ENCODE measurements around the gene AVL9. TPM values are rescaled to one million over a fixed set of nuclear protein-coding genes. Genes with fewer than 3 reads are reported as not detected.
A peak's percentile ranks its signal among the peaks of the same experiment; 100 is the strongest.
"Not testable (repeated sequence)": the region's sequence is repeated elsewhere in the genome, so short reads cannot be mapped to it uniquely, and the experiment has no call there.

AVL9 gene
- total RNA-seq: 22.7 TPM

- Histone ChIP-seq H3K4me1 (ENCODE audit: insufficient read depth, low read length) (peaks cover 34% of the 10 kb centered on the region), H3K27me3 (ENCODE audit: insufficient read depth, low read length) (no peaks in the 10 kb centered on the region), H3K4me3 (ENCODE audit: low read length) (peak within 1 kb of the TSS; percentile 86), H3K9me3 (ENCODE audit: low read depth, low read length) (no peaks in the 10 kb centered on the region)
Measured at GRCh38 chr7:32495298-32496051, at the start of gene AVL9. Gene AVL9, plus strand, starts transcription at chr7:32495489. Its CDS starts 221 bp downstream, at chr7:32495710.

- Histone ChIP-seq H3K27me3 (ENCODE audit: insufficient read depth, low read length) (no peaks in the 10 kb centered on the region), H3K4me1 (ENCODE audit: insufficient read depth, low read length) (no peaks in the 10 kb centered on the region), H3K9me3 (ENCODE audit: low read depth, low read length) (no peaks in the 10 kb centered on the region), H3K4me3 (ENCODE audit: low read length) (no peak overlapping the region)
Measured at GRCh38 chr7:32447218-32447617, 48.1 kb upstream of the AVL9 start.

- no peaks in the 10 kb centered on the region for H3K4me1 ChIP-seq (ENCODE audit: insufficient read depth, low read length)
- H3K27me3 ChIP-seq (ENCODE audit: insufficient read depth, low read length): no peaks in the 10 kb centered on the region
- H3K4me3 ChIP-seq (ENCODE audit: low read length): no peak overlapping the region
- no peaks in the 10 kb centered on the region for H3K9me3 ChIP-seq (ENCODE audit: low read depth, low read length)
Measured at GRCh38 chr7:32453341-32454011, 41.8 kb upstream of the AVL9 start.

- Histone ChIP-seq H3K9me3 (ENCODE audit: low read depth, low read length) (no peaks in the 10 kb centered on the region), H3K4me1 (ENCODE audit: insufficient read depth, low read length) (no peaks in the 10 kb centered on the region), H3K27me3 (ENCODE audit: insufficient read depth, low read length) (no peaks in the 10 kb centered on the region), H3K4me3 (ENCODE audit: low read length) (no peak overlapping the region)
Measured at GRCh38 chr7:32458025-32458424, 37.3 kb upstream of the AVL9 start.

GRCh38 chr7:32459788-32460187 lies 35.5 kb upstream of the AVL9 start:
- H3K27me3 ChIP-seq (ENCODE audit: insufficient read depth, low read length): no peaks in the 10 kb centered on the region
- H3K4me3 ChIP-seq (ENCODE audit: low read length): no peak overlapping the region
- no peaks in the 10 kb centered on the region for H3K9me3 ChIP-seq (ENCODE audit: low read depth, low read length)
- no peaks in the 10 kb centered on the region for H3K4me1 ChIP-seq (ENCODE audit: insufficient read depth, low read length)

GRCh38 chr7:32461484-32461883 lies 33.8 kb upstream of the AVL9 start:
- Histone ChIP-seq H3K4me3 (ENCODE audit: low read length) (no peak overlapping the region), H3K4me1 (ENCODE audit: insufficient read depth, low read length) (no peaks in the 10 kb centered on the region), H3K9me3 (ENCODE audit: low read depth, low read length) (no peaks in the 10 kb centered on the region), H3K27me3 (ENCODE audit: insufficient read depth, low read length) (no peaks in the 10 kb centered on the region)

- no peaks in the 10 kb centered on the region for H3K27me3 ChIP-seq (ENCODE audit: insufficient read depth, low read length)
- no peaks in the 10 kb centered on the region for H3K4me1 ChIP-seq (ENCODE audit: insufficient read depth, low read length)
- H3K9me3 ChIP-seq (ENCODE audit: low read depth, low read length): no peaks in the 10 kb centered on the region
- no peak overlapping the region for H3K4me3 ChIP-seq (ENCODE audit: low read length)
Measured at GRCh38 chr7:32462451-32462850, 32.8 kb upstream of the AVL9 start.

GRCh38 chr7:32462977-32463376 lies 32.3 kb upstream of the AVL9 start:
- Histone ChIP-seq H3K9me3 (ENCODE audit: low read depth, low read length) (no peaks in the 10 kb centered on the region), H3K4me1 (ENCODE audit: insufficient read depth, low read length) (no peaks in the 10 kb centered on the region), H3K27me3 (ENCODE audit: insufficient read depth, low read length) (no peaks in the 10 kb centered on the region), H3K4me3 (ENCODE audit: low read length) (no peak overlapping the region)

- not testable (repeated sequence) for H3K4me1 ChIP-seq (ENCODE audit: insufficient read depth, low read length); H3K27me3 ChIP-seq (ENCODE audit: insufficient read depth, low read length); H3K4me3 ChIP-seq (ENCODE audit: low read length); H3K9me3 ChIP-seq (ENCODE audit: low read depth, low read length)
Measured at GRCh38 chr7:32464641-32465416, 30.5 kb upstream of the AVL9 start.

- H3K9me3 ChIP-seq (ENCODE audit: low read depth, low read length); H3K4me1 ChIP-seq (ENCODE audit: insufficient read depth, low read length); H3K27me3 ChIP-seq (ENCODE audit: insufficient read depth, low read length); H3K4me3 ChIP-seq (ENCODE audit: low read length): not testable (repeated sequence)
Measured at GRCh38 chr7:32470004-32470403, 25.3 kb upstream of the AVL9 start.

- no peaks in the 10 kb centered on the region for H3K27me3 ChIP-seq (ENCODE audit: insufficient read depth, low read length)
Measured at GRCh38 chr7:32470871-32471270, 24.4 kb upstream of the AVL9 start.

GRCh38 chr7:32472015-32472414 lies 23.3 kb upstream of the AVL9 start:
- Histone ChIP-seq H3K9me3 (ENCODE audit: low read depth, low read length) (no peaks in the 10 kb centered on the region), H3K27me3 (ENCODE audit: insufficient read depth, low read length) (no peaks in the 10 kb centered on the region), H3K4me1 (ENCODE audit: insufficient read depth, low read length) (no peaks in the 10 kb centered on the region), H3K4me3 (ENCODE audit: low read length) (no peak overlapping the region)

More at GRCh38 chr7:32470871-32471270, 24.4 kb upstream of the AVL9 start:
- H3K9me3 ChIP-seq (ENCODE audit: low read depth, low read length): no peaks in the 10 kb centered on the region
- no peaks in the 10 kb centered on the region for H3K4me1 ChIP-seq (ENCODE audit: insufficient read depth, low read length)
- H3K4me3 ChIP-seq (ENCODE audit: low read length): no peak overlapping the region

GRCh38 chr7:32474008-32474407 lies 21.3 kb upstream of the AVL9 start:
- Histone ChIP-seq H3K27me3 (ENCODE audit: insufficient read depth, low read length) (no peaks in the 10 kb centered on the region), H3K4me1 (ENCODE audit: insufficient read depth, low read length) (no peaks in the 10 kb centered on the region), H3K4me3 (ENCODE audit: low read length) (no peak overlapping the region), H3K9me3 (ENCODE audit: low read depth, low read length) (no peaks in the 10 kb centered on the region)

GRCh38 chr7:32476816-32477648 lies 18.3 kb upstream of the AVL9 start:
- Histone ChIP-seq H3K4me3 (ENCODE audit: low read length) (no peak overlapping the region), H3K27me3 (ENCODE audit: insufficient read depth, low read length) (no peaks in the 10 kb centered on the region), H3K9me3 (ENCODE audit: low read depth, low read length) (no peaks in the 10 kb centered on the region), H3K4me1 (ENCODE audit: insufficient read depth, low read length) (no peaks in the 10 kb centered on the region)

GRCh38 chr7:32477649-32477980 lies 17.7 kb upstream of the AVL9 start:
- no peaks in the 10 kb centered on the region for H3K27me3 ChIP-seq (ENCODE audit: insufficient read depth, low read length)
- H3K4me1 ChIP-seq (ENCODE audit: insufficient read depth, low read length): no peaks in the 10 kb centered on the region
- H3K9me3 ChIP-seq (ENCODE audit: low read depth, low read length): no peaks in the 10 kb centered on the region
- H3K4me3 ChIP-seq (ENCODE audit: low read length): no peak overlapping the region
